WTC11 (cell line): ENCODE results near the gene PPTC7. TPM values are rescaled to one million over a fixed set of nuclear protein-coding genes. Genes with fewer than 3 reads are reported as not detected.

ENCODE experiments used
- ATAC-seq: fragments of 200-7000 bp; cut with Tn5 transposase; 2 replicates; pipeline ENCODE4 v1.10.0; 2021; ENCODE audit warnings: mild to moderate bottlenecking, moderate library complexity
- CTCF ChIA-PET: fragments of 300-600 bp; sonication (Branson Sonifier 250); formaldehyde crosslinking; loops from one replicate; lab custom pipeline; 2021; ENCODE audit warnings: antibody characterized with exemption; lab: Charles Lee
- POLR2A ChIA-PET: fragments of 350-600 bp; sonication (Branson Sonifier 250); formaldehyde crosslinking; loops from one replicate; lab custom pipeline; 2021; ENCODE audit warnings: antibody characterized with exemption; lab: Charles Lee
- DNase-seq: peaks from one replicate; pipeline ENCODE4 v3.0.0; 2021; ENCODE audit warnings: low spot score
- H3K27ac Mint-ChIP-seq: 2 replicates; pipeline ENCODE4 v1.8.0; 2021; ENCODE audit warnings: mixed read lengths
- H3K27me3 Mint-ChIP-seq: 2 replicates; pipeline ENCODE4 v1.8.0; 2021; ENCODE audit warnings: low read depth, mild to moderate bottlenecking, moderate library complexity, mixed read lengths
- H3K36me3 Mint-ChIP-seq: 2 replicates; pipeline ENCODE4 v1.8.0; 2021; ENCODE audit warnings: mixed read lengths
- H3K4me1 Mint-ChIP-seq: 2 replicates; pipeline ENCODE4 v1.8.0; 2022; ENCODE audit warnings: mixed read lengths
- H3K4me3 Mint-ChIP-seq: 2 replicates; pipeline ENCODE4 v1.8.0; 2021; ENCODE audit warnings: mild to moderate bottlenecking, moderate library complexity, mixed read lengths
- H3K9me3 Mint-ChIP-seq: 2 replicates; pipeline ENCODE4 v1.8.0; 2021; ENCODE audit warnings: mixed read lengths
- CREM ChIP-seq: sonication (generic); formaldehyde crosslinking; IDR thresholded peaks from 2 replicates; pipeline ENCODE4 v1.8.1; 2022; ENCODE audit warnings: mild to moderate bottlenecking, missing genetic modification reagents, moderate library complexity
- ESRRA ChIP-seq: sonication (generic); formaldehyde crosslinking; IDR thresholded peaks from 2 replicates; pipeline ENCODE4 v1.8.1; 2022; ENCODE audit warnings: mild to moderate bottlenecking, missing genetic modification reagents, borderline replicate concordance
- FOXJ3 ChIP-seq: sonication (generic); formaldehyde crosslinking; IDR thresholded peaks from 2 replicates; pipeline ENCODE4 v1.9.0; 2021; ENCODE audit warnings: missing genetic modification reagents, mild to moderate bottlenecking, borderline replicate concordance
- FOXK1 ChIP-seq: sonication (generic); formaldehyde crosslinking; IDR thresholded peaks from 2 replicates; pipeline ENCODE4 v1.8.0; 2022; ENCODE audit warnings: mild to moderate bottlenecking, moderate library complexity, missing genetic modification reagents
- GTF2I ChIP-seq: fragments of 250-450 bp; sonication (Bioruptor Pico); conservative IDR thresholded peaks from 2 replicates; pipeline ENCODE4 v1.4.0; 2021; ENCODE audit warnings: mild to moderate bottlenecking
- PRRX2 ChIP-seq: fragments of 250-450 bp; sonication (Bioruptor Pico); IDR thresholded peaks from 2 replicates; pipeline ENCODE4 v1.8.0; 2021; ENCODE audit warnings: mild to moderate bottlenecking
- SMAD3 ChIP-seq: sonication (generic); formaldehyde crosslinking; IDR thresholded peaks from 2 replicates; pipeline ENCODE4 v1.8.0; 2022; ENCODE audit warnings: missing genetic modification reagents, mild to moderate bottlenecking, borderline replicate concordance
- SMAD4 ChIP-seq: sonication (generic); formaldehyde crosslinking; IDR thresholded peaks from 2 replicates; pipeline ENCODE4 v1.8.0; 2022; ENCODE audit warnings: mild to moderate bottlenecking, missing genetic modification reagents
- ZNF138 ChIP-seq: sonication (generic); formaldehyde crosslinking; conservative IDR thresholded peaks from 2 replicates; pipeline ENCODE4 v1.8.1; 2022; ENCODE audit warnings: mild to moderate bottlenecking, moderate library complexity, missing genetic modification reagents
- ZNF232 ChIP-seq: sonication (generic); formaldehyde crosslinking; IDR thresholded peaks from 2 replicates; pipeline ENCODE4 v1.8.0; 2022; ENCODE audit warnings: mild to moderate bottlenecking, missing genetic modification reagents
- ZNF263 ChIP-seq: sonication (generic); formaldehyde crosslinking; IDR thresholded peaks from 2 replicates; pipeline ENCODE4 v1.8.1; 2022; ENCODE audit warnings: low read depth, mild to moderate bottlenecking, moderate library complexity, missing genetic modification reagents
- ZNF396 ChIP-seq: fragments of 250-450 bp; sonication (Bioruptor Pico); IDR thresholded peaks from 2 replicates; pipeline ENCODE4 v1.8.0; 2021; ENCODE audit warnings: mild to moderate bottlenecking, moderate library complexity, borderline replicate concordance
- total RNA-seq: library from RNA; stranded (reverse); gene quantifications from 3 replicates; pipeline ENCODE4 v1.2.3, GENCODE V29; 2021
- TF ChIP-seq, protein P1 (sequence below): fragments of 250-450 bp; sonication (Bioruptor Pico); IDR thresholded peaks from 2 replicates; pipeline ENCODE4 v1.9.0; 2021; ENCODE audit warnings: mild to moderate bottlenecking, borderline replicate concordance
- TF ChIP-seq, protein P2 (sequence below): fragments of 250-450 bp; sonication (Bioruptor Pico); conservative IDR thresholded peaks from 2 replicates; pipeline ENCODE4 v1.9.0; 2021; ENCODE audit warnings: mild to moderate bottlenecking
- TF ChIP-seq, protein P3 (sequence below): sonication (generic); formaldehyde crosslinking; IDR thresholded peaks from 2 replicates; pipeline ENCODE4 v1.8.1; 2022; ENCODE audit warnings: mild to moderate bottlenecking, moderate library complexity, missing genetic modification reagents
- TF ChIP-seq, protein P4 (sequence below): sonication (generic); formaldehyde crosslinking; IDR thresholded peaks from 2 replicates; pipeline ENCODE4 v1.8.1; 2023; ENCODE audit warnings: mild to moderate bottlenecking, missing genetic modification reagents, moderate library complexity
- TF ChIP-seq, protein P5 (sequence below): sonication (generic); formaldehyde crosslinking; IDR thresholded peaks from 2 replicates; pipeline ENCODE4 v1.8.0; 2022; ENCODE audit warnings: missing genetic modification reagents
- TF ChIP-seq, protein P6 (sequence below): fragments of 250-450 bp; sonication (Bioruptor Pico); IDR thresholded peaks from 2 replicates; pipeline ENCODE4 v2.1.2; 2022; ENCODE audit warnings: mild to moderate bottlenecking, moderate library complexity

The PPTC7 gene
- total RNA-seq, 1 experiment from 2014 or later = 15.6 TPM

DNA sequence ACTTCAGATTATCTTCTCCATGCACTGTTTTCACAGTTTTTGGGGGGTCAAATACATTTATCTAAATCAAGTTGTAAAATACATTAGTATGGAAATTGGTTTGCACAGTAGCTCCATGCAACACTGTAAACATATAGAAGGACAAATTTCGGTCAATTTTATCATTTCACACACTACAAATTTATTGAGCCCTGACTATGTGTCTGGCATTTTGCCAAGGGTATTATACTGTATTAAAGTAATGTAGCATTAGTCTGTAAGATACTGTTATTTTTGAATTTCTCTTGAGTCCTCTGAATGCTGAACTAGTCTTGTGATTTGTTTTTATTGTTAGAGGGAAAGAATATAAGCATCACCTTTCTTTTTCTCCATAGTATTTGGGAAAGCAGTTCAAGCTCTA, 79.7 kb downstream of the PPTC7 start:
- Mint-ChIP-seq H3K27ac (no peak overlapping the region), H3K9me3 (peaks cover 7% of the 10 kb centered on the region), H3K36me3 (peaks cover 8% of the 10 kb centered on the region), H3K27me3 (peaks cover 30% of the 10 kb centered on the region), H3K4me3 (no peak overlapping the region), H3K4me1 (peaks cover 8% of the 10 kb centered on the region)
- ATAC-seq = no peak
- no peak for DNase-seq
- ChIA-PET CTCF (interaction anchor here (1.3 to 1.6 kb wide), 2 partner anchors 35 to 53 kb away, joined by 3 to 5 read pairs; partner anchors contain the start of genes ARPC3, FAM216A and GPN3), POLR2A (interaction anchor here (0.6 to 0.7 kb wide), 3 partner anchors 100 to 263 kb away, joined by 3 to 7 read pairs (median 3); no protein-coding TSS in a partner anchor)
- no peak for TF ChIP-seq CREM (CRISPR knock-in tag)

DNA sequence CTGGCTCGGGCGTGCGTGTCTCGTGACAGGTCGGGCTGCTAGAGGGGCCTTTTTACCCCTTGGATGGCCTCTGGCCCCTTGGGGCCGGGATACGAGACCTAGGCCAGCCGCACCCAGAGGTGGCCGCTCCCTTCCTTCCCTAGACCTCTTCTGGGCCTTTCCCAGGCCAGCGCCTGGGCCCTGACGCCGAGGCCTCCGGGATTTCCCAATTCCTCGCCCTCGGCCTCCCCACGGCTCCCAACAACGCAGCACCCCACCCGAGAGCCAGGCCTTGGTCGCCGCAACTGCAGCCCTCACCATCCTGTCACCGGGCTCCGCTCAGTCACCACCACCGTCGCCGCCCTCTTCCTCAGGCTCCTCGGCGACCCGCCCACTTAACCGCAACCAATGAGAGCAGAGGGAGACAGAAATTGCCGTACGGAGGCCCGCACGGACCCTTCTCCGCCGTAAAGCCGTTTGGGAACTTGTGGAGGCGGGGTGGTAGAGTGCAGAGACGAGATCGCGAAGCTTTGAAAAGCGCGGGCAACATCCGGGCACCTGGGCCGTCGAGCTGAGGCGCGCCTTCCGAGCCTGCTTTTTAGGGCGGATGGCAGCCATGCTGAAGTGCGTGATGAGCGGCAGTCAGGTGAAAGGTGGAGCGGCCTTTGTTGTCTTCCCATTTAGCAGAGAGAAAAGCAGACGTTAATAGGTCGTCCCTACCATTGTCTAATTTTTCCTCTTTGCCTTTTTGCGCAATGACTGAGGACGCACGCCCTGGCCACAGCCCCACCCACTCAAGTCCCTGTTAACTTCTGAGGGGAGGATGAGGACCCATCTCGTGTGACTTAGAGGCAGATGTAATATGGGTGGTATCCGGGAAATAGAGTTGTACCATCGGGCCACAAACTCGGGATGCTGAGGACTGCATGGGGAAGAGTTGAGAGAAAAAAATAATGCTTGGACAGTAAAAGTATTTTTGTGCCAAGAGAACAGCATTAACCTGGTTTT, 81.1 kb downstream of the PPTC7 start, which contains the start of the genes RAD9B and VPS29:
RAD9B (plus strand) TSS at position 580 of the 987 bp plus-strand sequence; CDS start at position 587, 7 bp downstream.
VPS29 (minus strand) TSS at position 360 of the 987 bp plus-strand sequence; CDS start at position 300, 60 bp downstream.
- ATAC-seq (peak; percentile 98), DNase-seq (peak; percentile 98)
- Mint-ChIP-seq H3K36me3 (peaks cover 8% of the 10 kb centered on the region), H3K9me3 (peaks cover 7% of the 10 kb centered on the region), H3K27ac (peak within 1 kb of the TSS; percentile 90), H3K27me3 (peaks cover 30% of the 10 kb centered on the region), H3K4me3 (peak within 1 kb of the TSS; percentile 98), H3K4me1 (peaks cover 8% of the 10 kb centered on the region)
- POLR2A ChIA-PET = interaction anchor here (2.1 kb wide), 1 partner anchor 33 kb away, joined by 14 read pairs; the partner anchor contains the start of genes FAM216A and GPN3
- CTCF ChIA-PET = interaction anchor here (0.5 to 1.0 kb wide), 4 partner anchors 37 to 235 kb away, joined by 3 to 6 read pairs (median 4); no protein-coding TSS in a partner anchor
- TF ChIP-seq, protein P1, sequence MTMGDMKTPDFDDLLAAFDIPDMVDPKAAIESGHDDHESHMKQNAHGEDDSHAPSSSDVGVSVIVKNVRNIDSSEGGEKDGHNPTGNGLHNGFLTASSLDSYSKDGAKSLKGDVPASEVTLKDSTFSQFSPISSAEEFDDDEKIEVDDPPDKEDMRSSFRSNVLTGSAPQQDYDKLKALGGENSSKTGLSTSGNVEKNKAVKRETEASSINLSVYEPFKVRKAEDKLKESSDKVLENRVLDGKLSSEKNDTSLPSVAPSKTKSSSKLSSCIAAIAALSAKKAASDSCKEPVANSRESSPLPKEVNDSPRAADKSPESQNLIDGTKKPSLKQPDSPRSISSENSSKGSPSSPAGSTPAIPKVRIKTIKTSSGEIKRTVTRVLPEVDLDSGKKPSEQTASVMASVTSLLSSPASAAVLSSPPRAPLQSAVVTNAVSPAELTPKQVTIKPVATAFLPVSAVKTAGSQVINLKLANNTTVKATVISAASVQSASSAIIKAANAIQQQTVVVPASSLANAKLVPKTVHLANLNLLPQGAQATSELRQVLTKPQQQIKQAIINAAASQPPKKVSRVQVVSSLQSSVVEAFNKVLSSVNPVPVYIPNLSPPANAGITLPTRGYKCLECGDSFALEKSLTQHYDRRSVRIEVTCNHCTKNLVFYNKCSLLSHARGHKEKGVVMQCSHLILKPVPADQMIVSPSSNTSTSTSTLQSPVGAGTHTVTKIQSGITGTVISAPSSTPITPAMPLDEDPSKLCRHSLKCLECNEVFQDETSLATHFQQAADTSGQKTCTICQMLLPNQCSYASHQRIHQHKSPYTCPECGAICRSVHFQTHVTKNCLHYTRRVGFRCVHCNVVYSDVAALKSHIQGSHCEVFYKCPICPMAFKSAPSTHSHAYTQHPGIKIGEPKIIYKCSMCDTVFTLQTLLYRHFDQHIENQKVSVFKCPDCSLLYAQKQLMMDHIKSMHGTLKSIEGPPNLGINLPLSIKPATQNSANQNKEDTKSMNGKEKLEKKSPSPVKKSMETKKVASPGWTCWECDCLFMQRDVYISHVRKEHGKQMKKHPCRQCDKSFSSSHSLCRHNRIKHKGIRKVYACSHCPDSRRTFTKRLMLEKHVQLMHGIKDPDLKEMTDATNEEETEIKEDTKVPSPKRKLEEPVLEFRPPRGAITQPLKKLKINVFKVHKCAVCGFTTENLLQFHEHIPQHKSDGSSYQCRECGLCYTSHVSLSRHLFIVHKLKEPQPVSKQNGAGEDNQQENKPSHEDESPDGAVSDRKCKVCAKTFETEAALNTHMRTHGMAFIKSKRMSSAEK = peak; percentile 95
- TF ChIP-seq, protein P2, sequence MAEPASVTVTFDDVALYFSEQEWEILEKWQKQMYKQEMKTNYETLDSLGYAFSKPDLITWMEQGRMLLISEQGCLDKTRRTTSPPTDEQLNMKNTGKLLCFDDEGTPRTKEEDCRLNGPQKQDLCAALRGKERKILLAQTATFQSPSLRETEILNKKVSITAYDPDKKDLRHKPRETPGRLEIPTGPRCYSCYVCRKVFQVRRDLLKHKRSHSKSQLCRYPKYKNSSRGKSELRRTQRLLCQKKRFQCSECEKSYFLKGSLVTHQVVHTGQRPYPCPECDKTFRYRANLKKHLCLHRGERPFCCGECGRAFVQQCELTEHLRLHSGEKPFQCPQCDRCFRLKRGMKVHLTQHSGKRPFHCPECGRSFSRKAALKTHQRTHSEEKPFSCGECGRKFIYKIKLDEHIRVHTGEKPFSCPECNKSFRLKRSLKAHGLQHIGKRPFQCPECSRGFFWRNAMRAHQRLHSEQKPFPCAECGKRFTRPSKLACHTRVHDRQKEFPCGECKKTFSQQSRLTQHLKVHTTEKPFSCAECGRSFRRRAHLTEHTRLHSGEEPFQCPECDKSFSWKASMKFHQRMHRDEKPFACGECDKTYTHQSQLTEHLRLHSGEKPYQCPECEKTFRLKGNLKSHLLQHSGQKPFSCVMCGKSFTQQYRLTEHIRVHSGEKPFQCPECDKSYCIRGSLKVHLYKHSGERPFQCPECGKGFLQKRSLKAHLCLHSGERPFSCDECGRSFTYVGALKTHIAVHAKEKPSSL = no peak
- TF ChIP-seq FOXJ3 (CRISPR knock-in tag) (peak; percentile 98), SMAD4 (CRISPR knock-in tag) (peak; percentile 96), ZNF263 (CRISPR knock-in tag) (peak; percentile 88), GTF2I (CRISPR knock-in tag) (no peak), ESRRA (CRISPR knock-in tag) (peak; percentile 99), ZNF232 (peak; percentile 100), ZNF396 (peak; percentile 91), PRRX2 (CRISPR knock-in tag) (no peak), ZNF138 (CRISPR knock-in tag) (peak; percentile 99), FOXK1 (CRISPR knock-in tag) (peak; percentile 99), SMAD3 (CRISPR knock-in tag) (peak; percentile 99)
- TF ChIP-seq, protein P3, sequence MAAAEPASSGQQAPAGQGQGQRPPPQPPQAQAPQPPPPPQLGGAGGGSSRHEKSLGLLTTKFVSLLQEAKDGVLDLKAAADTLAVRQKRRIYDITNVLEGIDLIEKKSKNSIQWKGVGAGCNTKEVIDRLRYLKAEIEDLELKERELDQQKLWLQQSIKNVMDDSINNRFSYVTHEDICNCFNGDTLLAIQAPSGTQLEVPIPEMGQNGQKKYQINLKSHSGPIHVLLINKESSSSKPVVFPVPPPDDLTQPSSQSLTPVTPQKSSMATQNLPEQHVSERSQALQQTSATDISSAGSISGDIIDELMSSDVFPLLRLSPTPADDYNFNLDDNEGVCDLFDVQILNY (CRISPR knock-in tag) = peak; percentile 100
- TF ChIP-seq, protein P4, sequence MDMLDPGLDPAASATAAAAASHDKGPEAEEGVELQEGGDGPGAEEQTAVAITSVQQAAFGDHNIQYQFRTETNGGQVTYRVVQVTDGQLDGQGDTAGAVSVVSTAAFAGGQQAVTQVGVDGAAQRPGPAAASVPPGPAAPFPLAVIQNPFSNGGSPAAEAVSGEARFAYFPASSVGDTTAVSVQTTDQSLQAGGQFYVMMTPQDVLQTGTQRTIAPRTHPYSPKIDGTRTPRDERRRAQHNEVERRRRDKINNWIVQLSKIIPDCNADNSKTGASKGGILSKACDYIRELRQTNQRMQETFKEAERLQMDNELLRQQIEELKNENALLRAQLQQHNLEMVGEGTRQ (CRISPR knock-in tag) = peak; percentile 41; the same call in 1 of the 2 replicates
- TF ChIP-seq, protein P5, sequence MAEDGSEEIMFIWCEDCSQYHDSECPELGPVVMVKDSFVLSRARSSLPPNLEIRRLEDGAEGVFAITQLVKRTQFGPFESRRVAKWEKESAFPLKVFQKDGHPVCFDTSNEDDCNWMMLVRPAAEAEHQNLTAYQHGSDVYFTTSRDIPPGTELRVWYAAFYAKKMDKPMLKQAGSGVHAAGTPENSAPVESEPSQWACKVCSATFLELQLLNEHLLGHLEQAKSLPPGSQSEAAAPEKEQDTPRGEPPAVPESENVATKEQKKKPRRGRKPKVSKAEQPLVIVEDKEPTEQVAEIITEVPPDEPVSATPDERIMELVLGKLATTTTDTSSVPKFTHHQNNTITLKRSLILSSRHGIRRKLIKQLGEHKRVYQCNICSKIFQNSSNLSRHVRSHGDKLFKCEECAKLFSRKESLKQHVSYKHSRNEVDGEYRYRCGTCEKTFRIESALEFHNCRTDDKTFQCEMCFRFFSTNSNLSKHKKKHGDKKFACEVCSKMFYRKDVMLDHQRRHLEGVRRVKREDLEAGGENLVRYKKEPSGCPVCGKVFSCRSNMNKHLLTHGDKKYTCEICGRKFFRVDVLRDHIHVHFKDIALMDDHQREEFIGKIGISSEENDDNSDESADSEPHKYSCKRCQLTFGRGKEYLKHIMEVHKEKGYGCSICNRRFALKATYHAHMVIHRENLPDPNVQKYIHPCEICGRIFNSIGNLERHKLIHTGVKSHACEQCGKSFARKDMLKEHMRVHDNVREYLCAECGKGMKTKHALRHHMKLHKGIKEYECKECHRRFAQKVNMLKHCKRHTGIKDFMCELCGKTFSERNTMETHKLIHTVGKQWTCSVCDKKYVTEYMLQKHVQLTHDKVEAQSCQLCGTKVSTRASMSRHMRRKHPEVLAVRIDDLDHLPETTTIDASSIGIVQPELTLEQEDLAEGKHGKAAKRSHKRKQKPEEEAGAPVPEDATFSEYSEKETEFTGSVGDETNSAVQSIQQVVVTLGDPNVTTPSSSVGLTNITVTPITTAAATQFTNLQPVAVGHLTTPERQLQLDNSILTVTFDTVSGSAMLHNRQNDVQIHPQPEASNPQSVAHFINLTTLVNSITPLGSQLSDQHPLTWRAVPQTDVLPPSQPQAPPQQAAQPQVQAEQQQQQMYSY = peak; percentile 83
- TF ChIP-seq, protein P6, sequence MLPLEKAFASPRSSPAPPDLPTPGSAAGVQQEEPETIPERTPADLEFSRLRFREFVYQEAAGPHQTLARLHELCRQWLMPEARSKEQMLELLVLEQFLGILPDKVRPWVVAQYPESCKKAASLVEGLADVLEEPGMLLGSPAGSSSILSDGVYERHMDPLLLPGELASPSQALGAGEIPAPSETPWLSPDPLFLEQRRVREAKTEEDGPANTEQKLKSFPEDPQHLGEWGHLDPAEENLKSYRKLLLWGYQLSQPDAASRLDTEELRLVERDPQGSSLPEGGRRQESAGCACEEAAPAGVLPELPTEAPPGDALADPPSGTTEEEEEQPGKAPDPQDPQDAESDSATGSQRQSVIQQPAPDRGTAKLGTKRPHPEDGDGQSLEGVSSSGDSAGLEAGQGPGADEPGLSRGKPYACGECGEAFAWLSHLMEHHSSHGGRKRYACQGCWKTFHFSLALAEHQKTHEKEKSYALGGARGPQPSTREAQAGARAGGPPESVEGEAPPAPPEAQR (CRISPR knock-in tag) = no peak
